GM12891 (cell line): Measurements from ENCODE around the gene EPB41L5.

Experiments used
- PAX5 ChIP-seq: IDR thresholded peaks from 2 replicates; pipeline ENCODE4 v1.6.1; 2011; ENCODE audit warnings: low read length, moderate library complexity, mild to moderate bottlenecking; ENCODE audit not compliant: insufficient read depth, severe bottlenecking
- POLR2A ChIP-seq: IDR thresholded peaks from 2 replicates; pipeline ENCODE4 v1.6.1; 2011; ENCODE audit warnings: low read depth, low read length, control low read depth
- POLR2AphosphoS5 ChIP-seq: IDR thresholded peaks from 2 replicates; pipeline ENCODE4 v1.6.1; 2011; ENCODE audit warnings: low read depth, low read length, control low read depth
- POU2F2 ChIP-seq: IDR thresholded peaks from 2 replicates; pipeline ENCODE4 v1.6.1; 2011; ENCODE audit warnings: low read depth, mild to moderate bottlenecking, control low read depth, low read length, moderate library complexity
- TAF1 ChIP-seq: IDR thresholded peaks from 2 replicates; pipeline ENCODE4 v1.6.1; 2011; ENCODE audit warnings: low read depth, low read length, control low read depth

- TF ChIP-seq PAX5 (no peak), POLR2A (no peak), TAF1 (no peak), POLR2AphosphoS5 (no peak), POU2F2 (no peak)
Observed at GRCh38 chr2:120110062-120110362, 97.1 kb downstream of the EPB41L5 start.
